GM12878 (cell line): ENCODE measurements around the gene LRP10. TPM values are rescaled to one million over a fixed set of nuclear protein-coding genes. Genes with fewer than 3 reads are reported as not detected.

ENCODE experiments used
- ASH2L ChIP-seq: fragments of 300-600, 200-600 bp; sonication (generic); IDR thresholded peaks from 2 replicates; pipeline ENCODE4 v1.6.1; 2017; ENCODE audit warnings: low read depth, mild to moderate bottlenecking, borderline replicate concordance
- ATF7 ChIP-seq: fragments of 450-650 bp; IDR thresholded peaks from 2 replicates; pipeline ENCODE4 v1.6.1; 2016; ENCODE audit warnings: low read depth, mild to moderate bottlenecking
- CBFB ChIP-seq: IDR thresholded peaks from 2 replicates; pipeline ENCODE4 v1.6.1; 2016; ENCODE audit warnings: antibody characterized with exemption, low read depth
- E4F1 ChIP-seq: fragments of 450-650 bp; IDR thresholded peaks from 2 replicates; pipeline ENCODE4 v1.6.1; 2018; ENCODE audit warnings: borderline replicate concordance, mild to moderate bottlenecking; ENCODE audit not compliant: partially characterized antibody
- EP300 ChIP-seq, 2 experiments: fragments of 150-350 bp in 1 of 2; IDR thresholded peaks; 2 replicates each; pipeline ENCODE4 v1.6.1; 2011 to 2012; ENCODE audit warnings: low read depth in 2 of 2, low read length in 2 of 2, borderline replicate concordance in 1 of 2, improper control_type of control experiment in 1 of 2, inconsistent platforms in 1 of 2; ENCODE audit not compliant: control insufficient read depth in 1 of 2
- MYB ChIP-seq: fragments of 150-350 bp; IDR thresholded peaks from 2 replicates; pipeline ENCODE4 v1.6.1; 2014; ENCODE audit warnings: mild to moderate bottlenecking, low read depth, low read length, borderline replicate concordance
- NFYA ChIP-seq: IDR thresholded peaks from 2 replicates; pipeline ENCODE4 v1.6.1; 2011; ENCODE audit warnings: low read depth, mild to moderate bottlenecking, low read length, improper control_type of control experiment, borderline replicate concordance
- PAX5 ChIP-seq: IDR thresholded peaks from 2 replicates; pipeline ENCODE4 v1.6.1; 2011; ENCODE audit warnings: low read depth, low read length, borderline replicate concordance
- PBX3 ChIP-seq: IDR thresholded peaks from 2 replicates; pipeline ENCODE4 v1.6.1; 2011; ENCODE audit warnings: mild to moderate bottlenecking, low read depth, low read length, moderate library complexity; ENCODE audit not compliant: insufficient replicate concordance
- POLR2A ChIP-seq: IDR thresholded peaks from 2 replicates; pipeline ENCODE4 v1.6.1; 2011; ENCODE audit warnings: low read depth, mild to moderate bottlenecking, low read length
- ZBTB4 ChIP-seq: fragments of 450-650 bp; formaldehyde crosslinking; IDR thresholded peaks from 2 replicates; pipeline ENCODE4 v1.4.0; 2022; ENCODE audit warnings: mild to moderate bottlenecking, moderate library complexity
- ZNF622 ChIP-seq: fragments of 450-650 bp; IDR thresholded peaks from 2 replicates; pipeline ENCODE4 v1.6.1; 2017; ENCODE audit warnings: mild to moderate bottlenecking, inconsistent platforms
- polyA plus RNA-seq, 11 experiments: library from polyadenylated mRNA; depleted of rRNA in 4 of 11; unstranded in 6 of 11; stranded (reverse) in 5 of 11; fragments of >200 nt; fragmentation: Nextera tagmentation in 4 of 11; fragmentation: Illumina TruSeq in 1 of 11; extraction: Ambion mirVana in 4 of 11; extraction: Trizol in 1 of 11; gene quantifications; 1 replicate in 1 of 11; 2 replicates in 10 of 11; pipeline versions ENCODE4 v1.2.1 to v1.2.3, GENCODE V29; 2011 to 2016; ENCODE audit warnings: inconsistent platforms in 2 of 11, missing spikeins in 2 of 11, low read depth in 1 of 11
- total RNA-seq, 4 experiments: library from RNA; depleted of rRNA in 3 of 4; stranded (reverse); fragments of >200 nt in 3 of 4; fragmentation: Illumina TruSeq in 1 of 4; extraction: Trizol in 1 of 4; gene quantifications; 2 replicates each; pipeline versions ENCODE4 v1.2.1 to v1.2.3, GENCODE V29; 2013 to 2021
- TF ChIP-seq, protein P1 (sequence below): fragments of 450-650 bp; IDR thresholded peaks from 2 replicates; pipeline ENCODE4 v1.6.1; 2016; ENCODE audit warnings: mild to moderate bottlenecking, moderate library complexity, borderline replicate concordance

The LRP10 gene
- total and polyA plus RNA-seq, 10 of the 15 experiments (the other 5 are each of a cell fraction or from before 2014, with no cell fraction given) = 3.0 to 56.9 (median 20.9) TPM

GRCh38 chr14:22929104-22929960 lies 57.8 kb downstream of the LRP10 start, which contains the start of gene PRMT5 (continued):
- TF ChIP-seq, protein P1, sequence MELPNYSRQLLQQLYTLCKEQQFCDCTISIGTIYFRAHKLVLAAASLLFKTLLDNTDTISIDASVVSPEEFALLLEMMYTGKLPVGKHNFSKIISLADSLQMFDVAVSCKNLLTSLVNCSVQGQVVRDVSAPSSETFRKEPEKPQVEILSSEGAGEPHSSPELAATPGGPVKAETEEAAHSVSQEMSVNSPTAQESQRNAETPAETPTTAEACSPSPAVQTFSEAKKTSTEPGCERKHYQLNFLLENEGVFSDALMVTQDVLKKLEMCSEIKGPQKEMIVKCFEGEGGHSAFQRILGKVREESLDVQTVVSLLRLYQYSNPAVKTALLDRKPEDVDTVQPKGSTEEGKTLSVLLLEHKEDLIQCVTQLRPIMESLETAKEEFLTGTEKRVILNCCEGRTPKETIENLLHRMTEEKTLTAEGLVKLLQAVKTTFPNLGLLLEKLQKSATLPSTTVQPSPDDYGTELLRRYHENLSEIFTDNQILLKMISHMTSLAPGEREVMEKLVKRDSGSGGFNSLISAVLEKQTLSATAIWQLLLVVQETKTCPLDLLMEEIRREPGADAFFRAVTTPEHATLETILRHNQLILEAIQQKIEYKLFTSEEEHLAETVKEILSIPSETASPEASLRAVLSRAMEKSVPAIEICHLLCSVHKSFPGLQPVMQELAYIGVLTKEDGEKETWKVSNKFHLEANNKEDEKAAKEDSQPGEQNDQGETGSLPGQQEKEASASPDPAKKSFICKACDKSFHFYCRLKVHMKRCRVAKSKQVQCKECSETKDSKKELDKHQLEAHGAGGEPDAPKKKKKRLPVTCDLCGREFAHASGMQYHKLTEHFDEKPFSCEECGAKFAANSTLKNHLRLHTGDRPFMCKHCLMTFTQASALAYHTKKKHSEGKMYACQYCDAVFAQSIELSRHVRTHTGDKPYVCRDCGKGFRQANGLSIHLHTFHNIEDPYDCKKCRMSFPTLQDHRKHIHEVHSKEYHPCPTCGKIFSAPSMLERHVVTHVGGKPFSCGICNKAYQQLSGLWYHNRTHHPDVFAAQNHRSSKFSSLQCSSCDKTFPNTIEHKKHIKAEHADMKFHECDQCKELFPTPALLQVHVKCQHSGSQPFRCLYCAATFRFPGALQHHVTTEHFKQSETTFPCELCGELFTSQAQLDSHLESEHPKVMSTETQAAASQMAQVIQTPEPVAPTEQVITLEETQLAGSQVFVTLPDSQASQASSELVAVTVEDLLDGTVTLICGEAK = peak; percentile 88
- peak; percentile 9; the same call in 1 of the 2 replicates for TF ChIP-seq NFYA
- TF ChIP-seq POLR2A = peak; percentile 97
- TF ChIP-seq ZBTB4 (CRISPR knock-in tag) = no peak
- no peak for TF ChIP-seq PBX3
- TF ChIP-seq ASH2L = no peak
- TF ChIP-seq ATF7 = peak; percentile 74
- no peak for TF ChIP-seq PAX5
- no peak; the same call in 1 of the 2 replicates for TF ChIP-seq CBFB
- TF ChIP-seq EP300 (IDR thresholded peaks at IDR 0.05; ENCODE audit: borderline replicate concordance in 1 of 2, control insufficient read depth in 1 of 2, low read depth in 2 of 2, low read length in 2 of 2) = no peak
- no peak for TF ChIP-seq E4F1
- TF ChIP-seq ZNF622 = no peak
- peak; percentile 37; the same call in 1 of the 2 replicates for TF ChIP-seq MYB
